BE2C (cell line): Measurements from ENCODE around the gene GOLGA8N.

ENCODE experiments used
- DNase-seq: peaks from one replicate; pipeline ENCODE4 v3.0.0-alpha.2; 2020
- H3K27me3 ChIP-seq: fragments of 250-450 bp; sonication (Bioruptor Pico); 2 replicates; pipeline ENCODE4 v1.5.1; 2020; ENCODE audit warnings: mild to moderate bottlenecking
- H3K36me3 ChIP-seq: fragments of 250-450 bp; sonication (Bioruptor Pico); 2 replicates; pipeline ENCODE4 v1.5.1; 2020; ENCODE audit warnings: mild to moderate bottlenecking
- H3K4me1 ChIP-seq: fragments of 250-450 bp; sonication (Bioruptor Pico); 2 replicates; pipeline ENCODE4 v1.5.1; 2020
- H3K4me3 ChIP-seq: 2 replicates; pipeline ENCODE4 v1.5.1; 2011; ENCODE audit warnings: low read depth, low read length
- H3K9me3 ChIP-seq: fragments of 250-450 bp; sonication (Bioruptor Pico); 2 replicates; pipeline ENCODE4 v1.5.1; 2020
- TF ChIP-seq, protein P1 (sequence below): IDR thresholded peaks from 2 replicates; pipeline ENCODE4 v1.5.1; 2012; ENCODE audit warnings: mild to moderate bottlenecking, low read depth, low read length

GOLGA8N gene

GRCh38 chr15:32656496-32656895, 63.2 kb downstream of the GOLGA8N start:
- Histone ChIP-seq H3K36me3 (no peaks in the 10 kb centered on the region), H3K9me3 (no peaks in the 10 kb centered on the region), H3K27me3 (no peaks in the 10 kb centered on the region), H3K4me3 (no peak overlapping the region), H3K4me1 (peaks cover 3% of the 10 kb centered on the region; the same call in 1 of the 2 replicates)
- TF ChIP-seq, protein P1, sequence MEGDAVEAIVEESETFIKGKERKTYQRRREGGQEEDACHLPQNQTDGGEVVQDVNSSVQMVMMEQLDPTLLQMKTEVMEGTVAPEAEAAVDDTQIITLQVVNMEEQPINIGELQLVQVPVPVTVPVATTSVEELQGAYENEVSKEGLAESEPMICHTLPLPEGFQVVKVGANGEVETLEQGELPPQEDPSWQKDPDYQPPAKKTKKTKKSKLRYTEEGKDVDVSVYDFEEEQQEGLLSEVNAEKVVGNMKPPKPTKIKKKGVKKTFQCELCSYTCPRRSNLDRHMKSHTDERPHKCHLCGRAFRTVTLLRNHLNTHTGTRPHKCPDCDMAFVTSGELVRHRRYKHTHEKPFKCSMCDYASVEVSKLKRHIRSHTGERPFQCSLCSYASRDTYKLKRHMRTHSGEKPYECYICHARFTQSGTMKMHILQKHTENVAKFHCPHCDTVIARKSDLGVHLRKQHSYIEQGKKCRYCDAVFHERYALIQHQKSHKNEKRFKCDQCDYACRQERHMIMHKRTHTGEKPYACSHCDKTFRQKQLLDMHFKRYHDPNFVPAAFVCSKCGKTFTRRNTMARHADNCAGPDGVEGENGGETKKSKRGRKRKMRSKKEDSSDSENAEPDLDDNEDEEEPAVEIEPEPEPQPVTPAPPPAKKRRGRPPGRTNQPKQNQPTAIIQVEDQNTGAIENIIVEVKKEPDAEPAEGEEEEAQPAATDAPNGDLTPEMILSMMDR = no peak
- DNase-seq = no peak
